ACC112 (cell line): ENCODE measurements around the gene TTC24.

Experiments used
- H2AFZ ChIP-seq: fragments of 200-600 bp; sonication (generic); one replicate; pipeline ENCODE4 v1.6.0; 2017; ENCODE audit warnings: antibody characterized with exemption, low read length; ENCODE audit not compliant: unreplicated experiment
- H3K27ac ChIP-seq: fragments of 200-600 bp; sonication (generic); 2 replicates; pipeline ENCODE4 v1.5.1; 2014; ENCODE audit warnings: low read depth, mild to moderate bottlenecking, antibody characterized with exemption, low read length, moderate library complexity
- H3K27me3 ChIP-seq: fragments of 200-600 bp; sonication (generic); 2 replicates; pipeline ENCODE4 v1.6.1; 2014; ENCODE audit warnings: mild to moderate bottlenecking, antibody characterized with exemption, low read length, moderate library complexity, mixed read lengths; ENCODE audit not compliant: insufficient read depth
- H3K36me3 ChIP-seq: fragments of 200-600 bp; sonication (generic); 2 replicates; pipeline ENCODE4 v1.6.1; 2016; ENCODE audit warnings: mild to moderate bottlenecking, antibody characterized with exemption, low read length, moderate library complexity, mixed read lengths; ENCODE audit not compliant: insufficient read depth
- H3K4me1 ChIP-seq: fragments of 200-600 bp; sonication (generic); one replicate; pipeline ENCODE4 v1.6.1; 2016; ENCODE audit warnings: low read length, mixed read lengths; ENCODE audit not compliant: insufficient read depth, unreplicated experiment, control insufficient read depth
- H3K4me3 ChIP-seq: fragments of 200-600 bp; sonication (generic); 2 replicates; pipeline ENCODE4 v1.5.1; 2014; ENCODE audit warnings: mild to moderate bottlenecking, low read depth, low read length
- H3K79me2 ChIP-seq: fragments of 200-600 bp; sonication (generic); one replicate; pipeline ENCODE4 v1.6.0; 2016; ENCODE audit warnings: low read length; ENCODE audit not compliant: control insufficient read depth, unreplicated experiment, insufficient read depth

The TTC24 gene

DNA sequence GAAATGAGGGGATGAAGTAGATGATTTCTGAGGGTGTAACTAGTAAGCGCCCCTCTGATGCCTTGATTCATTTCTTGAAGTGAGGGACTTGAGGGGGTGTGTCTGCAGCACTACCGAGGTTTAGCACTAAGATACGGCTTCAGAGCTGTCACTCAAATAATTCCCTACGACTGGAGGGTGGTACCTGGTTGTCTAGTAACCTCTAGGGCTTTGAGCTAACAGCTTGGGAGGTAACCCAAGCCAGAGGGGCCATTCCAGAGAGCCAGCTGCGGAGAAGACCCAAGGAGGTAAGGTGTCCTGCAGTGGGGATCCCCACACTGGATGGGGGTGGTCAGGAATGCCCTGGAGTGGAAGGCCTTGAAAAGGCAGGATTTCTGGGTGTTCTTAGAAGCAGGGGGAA lies at the start of gene TTC24:
TSS of gene TTC24 (plus strand) at position 252 of the 400 bp plus-strand sequence. CDS start 1,642 bp downstream, outside the sequence.
- H3K27ac ChIP-seq = no peak within 1 kb of the TSS

GRCh38 chr1:156530006-156530405 lies 49.5 kb upstream of the TTC24 start:
- Histone ChIP-seq H2AFZ (no peak overlapping the region), H3K4me3 (no peak overlapping the region), H3K79me2 (no peaks in the 10 kb centered on the region), H3K4me1 (no peaks in the 10 kb centered on the region), H3K27me3 (no peaks in the 10 kb centered on the region), H3K27ac (no peak overlapping the region), H3K36me3 (peaks cover 5% of the 10 kb centered on the region; the same call in 1 of the 2 replicates)

More for the DNA sequence above, at the start of gene TTC24:
- no peaks in the 10 kb centered on the region for H3K79me2 ChIP-seq
- H3K36me3 ChIP-seq = no peaks in the 10 kb centered on the region
- H3K4me3 ChIP-seq = no peak within 1 kb of the TSS
- H2AFZ ChIP-seq = no peak within 1 kb of the TSS
- 0 out of 2 replicates have a peak, but pooled peaks cover under 1% of the 10 kb centered on the region for H3K27me3 ChIP-seq
- H3K4me1 ChIP-seq = no peaks in the 10 kb centered on the region

DNA sequence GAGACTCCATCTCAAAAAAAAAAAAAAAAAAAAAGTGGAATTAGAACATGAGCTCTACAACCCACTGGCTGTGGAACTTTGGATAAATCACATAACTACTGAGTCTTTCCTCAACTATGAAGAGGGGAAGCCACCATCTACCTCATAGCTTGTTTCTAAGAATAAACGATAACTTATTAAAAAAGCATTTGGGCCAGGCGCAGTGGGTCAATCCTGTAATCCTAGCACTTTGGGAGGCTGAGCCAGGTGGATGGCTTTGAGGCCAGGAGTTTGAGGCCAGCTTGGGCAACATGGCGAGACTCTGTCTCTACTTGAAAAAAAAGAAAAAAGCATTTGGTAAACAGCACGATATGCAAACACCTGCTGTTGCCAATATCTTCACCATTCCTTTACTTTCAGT lies 47.1 kb upstream of the TTC24 start:
- Histone ChIP-seq H2AFZ (no peak overlapping the region), H3K36me3 (peaks cover 9% of the 10 kb centered on the region; the same call in 1 of the 2 replicates), H3K27ac (no peak overlapping the region)

GRCh38 chr1:156533568-156534220 lies 45.8 kb upstream of the TTC24 start:
- Histone ChIP-seq H3K27ac (no peak overlapping the region), H3K36me3 (peaks cover 10% of the 10 kb centered on the region; the same call in 1 of the 2 replicates)

More for the DNA sequence above, 47.1 kb upstream of the TTC24 start:
- H3K4me3 ChIP-seq = no peak overlapping the region
- H3K79me2 ChIP-seq = no peaks in the 10 kb centered on the region
- no peaks in the 10 kb centered on the region for H3K27me3 ChIP-seq
- no peaks in the 10 kb centered on the region for H3K4me1 ChIP-seq

GRCh38 chr1:156534424-156535060 lies 45.0 kb upstream of the TTC24 start:
- no peak overlapping the region for H3K27ac ChIP-seq
- H2AFZ ChIP-seq = no peak overlapping the region
- no peaks in the 10 kb centered on the region for H3K79me2 ChIP-seq
- H3K27me3 ChIP-seq = no peaks in the 10 kb centered on the region
- no peak overlapping the region for H3K4me3 ChIP-seq
- H3K4me1 ChIP-seq = no peaks in the 10 kb centered on the region
- H3K36me3 ChIP-seq = peaks cover 14% of the 10 kb centered on the region; the same call in 1 of the 2 replicates

More at GRCh38 chr1:156533568-156534220, 45.8 kb upstream of the TTC24 start:
- no peak overlapping the region for H3K4me3 ChIP-seq
- no peak overlapping the region for H2AFZ ChIP-seq
- H3K79me2 ChIP-seq = no peaks in the 10 kb centered on the region
- no peaks in the 10 kb centered on the region for H3K4me1 ChIP-seq
- no peaks in the 10 kb centered on the region for H3K27me3 ChIP-seq

DNA sequence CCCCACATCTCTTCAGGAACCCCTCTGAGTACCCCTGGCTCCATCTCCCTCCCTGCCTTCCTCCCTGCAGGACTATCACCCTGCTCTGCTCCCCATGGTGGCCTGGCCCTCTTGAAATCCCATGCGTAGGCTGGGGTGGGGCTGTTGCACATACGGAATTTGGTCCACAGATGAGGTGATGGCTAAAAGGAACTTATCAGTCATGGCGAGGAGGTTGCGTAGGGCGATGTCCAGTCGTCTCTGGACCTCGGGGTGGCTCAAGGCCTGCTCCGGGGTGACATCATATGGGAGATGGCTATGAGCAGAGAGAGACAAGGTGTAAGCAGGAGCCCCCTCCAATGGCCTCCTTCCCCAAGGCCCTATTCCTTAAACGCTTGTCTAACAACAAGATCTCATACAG lies 42.5 kb upstream of the TTC24 start:
- H3K27ac ChIP-seq = no peak overlapping the region
- H3K36me3 ChIP-seq = peaks cover 14% of the 10 kb centered on the region; the same call in 1 of the 2 replicates
- no peak overlapping the region for H3K4me3 ChIP-seq
- H3K27me3 ChIP-seq = no peaks in the 10 kb centered on the region
- no peak overlapping the region for H2AFZ ChIP-seq
- no peaks in the 10 kb centered on the region for H3K79me2 ChIP-seq
- H3K4me1 ChIP-seq = no peaks in the 10 kb centered on the region

GRCh38 chr1:156538711-156539440 lies 40.6 kb upstream of the TTC24 start:
- H3K27me3 ChIP-seq = no peaks in the 10 kb centered on the region
- peaks cover 14% of the 10 kb centered on the region; the same call in 1 of the 2 replicates for H3K36me3 ChIP-seq
- H2AFZ ChIP-seq = no peak overlapping the region
- no peak overlapping the region for H3K27ac ChIP-seq
- no peaks in the 10 kb centered on the region for H3K79me2 ChIP-seq
- H3K4me1 ChIP-seq = no peaks in the 10 kb centered on the region
- H3K4me3 ChIP-seq = no peak overlapping the region

DNA sequence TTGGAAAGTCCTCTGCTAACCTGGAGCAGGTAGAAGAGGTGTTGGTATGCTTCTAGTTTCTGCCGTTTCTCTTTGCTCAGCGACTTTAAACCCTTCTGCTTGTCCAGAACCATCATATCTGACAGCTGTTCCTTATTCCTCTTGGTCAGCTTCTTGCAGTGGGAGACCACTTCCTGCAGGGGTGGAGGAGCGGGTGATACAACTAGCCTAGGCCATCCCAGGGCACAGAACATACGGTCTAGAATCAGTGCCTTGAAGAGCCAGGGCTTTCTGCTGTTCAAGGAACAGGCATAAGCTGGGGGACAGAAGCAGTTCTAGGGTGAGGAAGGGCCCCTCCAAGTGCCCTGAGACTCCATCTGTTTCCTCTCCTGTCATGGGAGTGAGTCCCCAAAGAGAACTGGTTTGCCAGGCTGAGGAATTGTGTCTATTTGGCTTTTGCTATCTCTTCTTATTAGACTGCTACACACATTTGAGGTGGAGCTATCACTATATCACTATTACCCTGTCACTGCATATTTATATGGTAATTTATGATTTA lies 39.6 kb upstream of the TTC24 start:
- Histone ChIP-seq H3K36me3 (peaks cover 18% of the 10 kb centered on the region; the same call in 1 of the 2 replicates), H3K79me2 (no peaks in the 10 kb centered on the region), H2AFZ (no peak overlapping the region), H3K27ac (no peak overlapping the region), H3K4me1 (no peaks in the 10 kb centered on the region), H3K27me3 (no peaks in the 10 kb centered on the region), H3K4me3 (no peak overlapping the region)

GRCh38 chr1:156540955-156541354 lies 38.6 kb upstream of the TTC24 start:
- H3K4me3 ChIP-seq = no peak overlapping the region
- H3K27ac ChIP-seq = no peak overlapping the region
- H3K79me2 ChIP-seq = no peaks in the 10 kb centered on the region
- H3K4me1 ChIP-seq = no peaks in the 10 kb centered on the region
- H3K27me3 ChIP-seq = no peaks in the 10 kb centered on the region
- H2AFZ ChIP-seq = no peak overlapping the region
- H3K36me3 ChIP-seq = peaks cover 18% of the 10 kb centered on the region; the same call in 1 of the 2 replicates

- no peak overlapping the region for H2AFZ ChIP-seq
- no peaks in the 10 kb centered on the region for H3K79me2 ChIP-seq
- H3K27me3 ChIP-seq = no peaks in the 10 kb centered on the region
- H3K4me1 ChIP-seq = no peaks in the 10 kb centered on the region
- peaks cover 14% of the 10 kb centered on the region; the same call in 1 of the 2 replicates for H3K36me3 ChIP-seq
- H3K4me3 ChIP-seq = no peak overlapping the region
- H3K27ac ChIP-seq = no peak overlapping the region
Measured at GRCh38 chr1:156543066-156543465, 36.5 kb upstream of the TTC24 start.
